NCI-H524 treated with DMSO at 0.1 percent for 48 hours (cell line): ENCODE results near the gene IL4R.
"Not testable (repeated sequence)": the region's sequence is repeated elsewhere in the genome, so short reads cannot be mapped to it uniquely, and the experiment has no call there.

Source experiments
- DNase-seq: peaks from one replicate; lab custom pipeline; 2025; lab: John Stamatoyannopoulos, UW

The IL4R gene

GRCh38 chr16:27288313-27288712 is 25.5 kb upstream of the IL4R start:
- DNase-seq = not testable (repeated sequence)

GRCh38 chr16:27289669-27290068 is 24.1 kb upstream of the IL4R start:
- DNase-seq = no peak

GRCh38 chr16:27290562-27290961 is 23.2 kb upstream of the IL4R start:
- DNase-seq = no peak

- DNase-seq = no peak
These were observed 22.7 kb upstream of the IL4R start for GRCh38 chr16:27291106-27291505.

- no peak for DNase-seq
These were observed 22.0 kb upstream of the IL4R start for GRCh38 chr16:27291722-27292240.

GRCh38 chr16:27293343-27293742 is 20.4 kb upstream of the IL4R start:
- no peak for DNase-seq

GRCh38 chr16:27298132-27298531 is 15.6 kb upstream of the IL4R start:
- DNase-seq = no peak

- no peak for DNase-seq
These were observed 12.4 kb upstream of the IL4R start for GRCh38 chr16:27301236-27301861.

- no peak for DNase-seq
These were observed 11.6 kb upstream of the IL4R start for GRCh38 chr16:27302126-27302525.

- DNase-seq = no peak
These were observed 10.3 kb upstream of the IL4R start for GRCh38 chr16:27303256-27304100.

- no peak for DNase-seq
These were observed 9.7 kb upstream of the IL4R start for GRCh38 chr16:27304102-27304501.

GRCh38 chr16:27304881-27305745 is 8.7 kb upstream of the IL4R start:
- no peak for DNase-seq

GRCh38 chr16:27305839-27306442 is 7.8 kb upstream of the IL4R start:
- DNase-seq = no peak

- DNase-seq = no peak
These were observed 5.0 kb upstream of the IL4R start for GRCh38 chr16:27308792-27309191.

- no peak for DNase-seq
These were observed 3.0 kb upstream of the IL4R start for GRCh38 chr16:27310576-27311447.

GRCh38 chr16:27311448-27311830 is 2.3 kb upstream of the IL4R start:
- DNase-seq = peak; percentile 90

GRCh38 chr16:27311897-27312303 is 1.9 kb upstream of the IL4R start:
- DNase-seq = no peak

GRCh38 chr16:27312580-27313421 is 973 bp upstream of the IL4R start:
- DNase-seq = no peak

- DNase-seq = no peak
These were observed 468 bp downstream of the IL4R start for GRCh38 chr16:27314161-27314723.

GRCh38 chr16:27314986-27315332 is 1.2 kb downstream of the IL4R start:
- DNase-seq = no peak
